ENCODE measurements around the gene GLDC.

DNA sequence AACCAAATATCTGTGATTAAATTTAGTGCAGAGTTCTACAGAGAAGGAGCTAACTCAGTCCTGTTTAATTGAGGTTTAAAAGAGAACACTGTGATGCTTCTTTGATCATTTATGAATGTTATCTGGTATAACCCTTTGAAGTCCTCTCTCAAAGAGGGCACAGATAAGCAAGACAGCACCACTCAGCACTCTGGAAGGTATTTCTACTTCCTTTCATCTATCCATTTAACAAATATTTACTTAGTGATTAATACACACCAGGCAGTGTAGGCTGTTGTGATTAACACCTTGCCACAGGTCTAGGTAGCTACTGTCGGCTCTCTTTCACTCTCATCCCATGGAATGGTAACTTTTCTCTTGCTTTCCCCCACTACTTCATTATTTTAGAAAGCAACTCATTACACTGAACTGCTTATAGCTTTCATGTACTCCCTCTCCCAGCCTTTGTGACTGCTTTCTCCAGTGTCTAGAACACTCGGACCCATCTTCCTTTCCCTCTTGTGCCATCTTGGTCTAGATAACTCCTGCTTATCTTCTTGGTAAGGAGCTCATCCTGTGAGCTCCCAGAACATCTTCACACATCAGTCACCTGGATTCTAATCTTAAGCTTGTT lies 54.7 kb downstream of the GLDC start:
- TF ChIP-seq CTCF (conservative IDR thresholded peaks at IDR 0.05; ENCODE audit: low read length) = no peak
- TF ChIP-seq EZH2phosphoT487 (IDR thresholded peaks at IDR 0.05; ENCODE audit: borderline replicate concordance, low read depth, low read length) = no peak

Data from OCI-LY7 (cell line).